GM18519 (cell line): ENCODE measurements around the gene TMEM53.

ENCODE experiments used
- ATAC-seq: cut with Tn5 transposase; IDR thresholded peaks from one replicate; pipeline ENCODE4 v1.9.1; 2021; ENCODE audit warnings: mild to moderate bottlenecking, moderate library complexity; ENCODE audit not compliant: unreplicated experiment, low FRiP score

TMEM53 gene

DNA sequence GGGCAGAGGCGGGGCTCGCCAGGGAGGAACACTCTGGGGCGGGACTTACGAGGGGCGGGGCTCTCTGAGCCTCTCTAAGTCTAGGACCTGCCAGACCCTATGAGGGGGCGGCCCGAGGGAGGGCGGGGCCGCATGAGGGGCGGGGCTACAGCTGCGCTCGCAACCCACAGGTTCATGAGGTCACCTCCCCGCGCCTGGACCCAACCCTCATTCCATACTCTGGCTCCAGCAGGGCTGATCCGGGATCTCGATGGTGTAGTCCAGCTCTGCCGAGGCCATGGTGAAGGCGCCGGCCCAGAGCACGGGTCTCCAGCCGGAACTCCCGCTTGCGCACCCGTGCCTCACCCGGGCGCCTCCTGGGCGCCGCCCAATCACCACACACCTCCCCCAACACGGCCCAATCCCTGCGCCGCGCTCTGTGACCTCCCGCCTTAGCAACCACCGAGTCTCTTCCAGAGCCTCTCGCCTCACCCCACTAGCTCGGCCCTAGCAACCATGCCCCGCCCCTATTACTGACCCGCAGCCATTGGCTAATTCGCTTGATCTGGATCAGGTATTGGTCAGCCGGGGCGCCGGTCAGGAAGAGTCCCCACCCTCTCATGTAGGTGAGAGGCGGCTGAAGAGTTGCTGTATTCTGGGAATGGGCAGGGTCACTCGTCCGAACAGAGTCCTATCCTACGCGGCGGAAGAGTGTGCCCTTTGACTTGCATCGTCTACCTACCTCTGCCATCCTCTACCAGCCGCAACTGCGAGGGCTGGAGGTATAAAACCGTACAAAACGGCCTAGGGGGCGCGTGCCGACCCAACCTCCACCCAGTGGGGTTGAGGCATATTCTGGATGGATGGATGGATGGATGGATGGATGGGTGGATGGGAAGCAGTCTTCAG is at the start of gene TMEM53, which contains the start of gene ARMH1:
Gene TMEM53 (minus strand): TSS at position 369 of the 888 bp plus-strand sequence. CDS start 90 bp downstream, at position 279.
Gene ARMH1 (plus strand): TSS at position 602 of the 888 bp plus-strand sequence. CDS start 14,984 bp downstream, outside the sequence.
- peak; percentile 87 for ATAC-seq

DNA sequence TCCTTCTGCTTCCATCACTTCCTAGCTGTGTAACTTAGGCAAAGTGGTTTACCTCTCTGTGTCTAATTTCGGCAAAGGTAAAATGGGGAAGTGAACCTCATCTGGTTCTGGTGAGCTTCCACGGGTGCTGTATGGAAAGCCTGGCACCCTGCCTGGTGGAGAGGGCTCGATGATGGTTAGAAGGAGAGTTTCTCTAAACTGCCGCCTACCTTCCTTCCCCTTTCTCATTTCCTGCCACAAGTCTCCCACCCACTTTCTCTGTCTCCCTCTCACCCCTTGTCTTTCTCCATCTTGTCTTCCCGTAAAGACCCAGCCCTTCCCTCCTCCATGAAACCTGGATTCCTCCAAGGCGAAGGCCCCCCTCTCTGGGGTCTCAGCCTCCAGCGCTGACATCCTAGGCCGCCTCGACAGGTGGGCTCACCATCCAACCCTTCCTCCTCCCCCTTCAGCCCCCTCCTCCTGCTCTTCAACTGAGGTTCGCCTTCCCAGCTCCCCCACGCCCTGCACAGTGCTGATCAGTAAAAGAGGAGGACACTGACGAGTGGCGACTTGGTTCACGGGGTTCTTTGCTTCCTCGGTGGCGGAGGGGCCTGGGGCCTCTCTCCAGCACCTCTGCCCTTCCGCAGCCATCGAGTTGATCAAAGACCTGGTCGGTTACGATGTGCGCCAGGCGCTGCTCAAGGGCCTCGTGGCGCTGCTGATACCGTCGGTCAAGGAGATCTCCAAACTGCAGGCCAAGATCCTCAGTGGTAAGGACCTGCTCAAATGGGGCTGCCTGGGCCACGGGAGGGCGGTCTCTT is 49.4 kb upstream of the TMEM53 start:
- no peak for ATAC-seq

DNA sequence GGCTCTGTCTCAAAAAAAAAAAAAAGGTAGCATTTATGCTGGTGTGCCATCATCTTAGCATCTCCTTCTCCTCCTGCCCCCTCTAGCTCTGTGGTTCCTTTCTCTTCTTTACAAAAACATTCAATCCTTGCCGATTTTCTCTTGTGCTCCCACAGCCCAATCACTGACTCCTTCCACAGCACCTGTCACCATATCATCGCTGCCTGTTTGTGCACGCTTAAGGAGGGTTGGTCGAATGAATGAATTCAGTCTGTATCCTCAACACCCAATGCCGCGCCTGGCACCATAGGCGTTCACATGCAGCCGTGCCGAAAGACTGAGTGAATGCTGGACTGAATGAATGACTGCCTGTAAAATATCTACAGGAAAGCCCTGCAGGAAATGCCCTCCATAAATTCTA is 48.8 kb upstream of the TMEM53 start:
- no peak for ATAC-seq

DNA sequence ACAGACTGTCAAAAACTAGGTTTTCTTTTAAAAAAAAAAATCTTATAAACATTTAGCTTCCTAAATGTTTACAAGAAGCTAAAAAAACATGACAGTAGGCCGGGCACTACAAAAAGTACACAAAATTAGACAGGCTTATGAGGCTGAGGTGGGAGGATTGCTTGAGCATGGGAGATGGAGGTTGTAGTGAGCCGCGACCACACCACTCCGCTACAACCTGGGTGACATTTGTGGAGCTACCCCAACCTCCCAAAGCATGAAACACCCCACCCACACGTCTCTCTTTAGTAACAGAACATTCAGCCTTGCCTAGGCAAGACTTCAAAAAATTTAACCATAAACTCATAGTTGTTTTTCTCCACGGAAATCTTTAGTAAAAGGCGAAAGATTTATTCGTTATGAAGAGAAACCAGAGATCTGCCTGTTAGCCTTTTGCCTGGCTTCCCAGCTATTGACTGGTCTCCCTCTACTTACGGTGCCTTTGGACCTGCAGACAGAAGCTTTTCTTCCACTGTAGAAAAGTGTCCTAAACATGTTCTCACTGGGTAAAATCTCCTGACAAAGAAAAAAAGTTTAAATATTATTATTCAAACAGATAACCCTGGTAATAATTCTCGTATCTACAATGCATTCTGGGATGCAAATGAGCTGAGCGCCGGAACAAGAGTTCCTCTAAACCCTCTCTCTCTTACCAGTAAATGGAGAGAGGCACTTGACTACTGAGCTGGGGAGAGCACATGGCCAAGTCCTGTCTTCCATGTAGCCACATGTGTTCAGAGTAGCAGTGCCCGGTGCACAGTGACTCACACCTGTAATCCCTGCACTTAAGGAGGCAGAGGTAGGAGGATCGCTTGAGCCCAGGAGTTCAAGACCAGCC is 47.4 kb upstream of the TMEM53 start:
- ATAC-seq = peak; percentile 56

DNA sequence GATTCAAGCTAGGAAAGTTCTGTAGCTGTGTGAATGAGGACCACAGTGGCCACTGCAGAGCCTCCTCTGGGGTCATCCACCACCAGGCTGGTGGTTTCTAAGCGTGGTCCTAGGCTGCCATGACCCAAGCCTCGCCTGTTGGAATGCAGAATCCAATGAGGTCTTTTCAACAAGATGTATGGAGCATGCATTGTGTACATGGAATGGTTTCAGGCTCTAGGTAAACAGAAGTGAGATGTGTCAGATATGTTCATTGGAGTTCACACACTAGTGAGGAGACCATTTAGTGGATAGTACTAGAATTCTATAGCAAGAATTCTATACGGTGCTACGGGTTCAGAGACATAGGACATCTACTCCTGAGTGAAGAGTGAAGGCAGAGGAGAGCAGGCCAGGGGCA is 46.0 kb upstream of the TMEM53 start:
- ATAC-seq = no peak

DNA sequence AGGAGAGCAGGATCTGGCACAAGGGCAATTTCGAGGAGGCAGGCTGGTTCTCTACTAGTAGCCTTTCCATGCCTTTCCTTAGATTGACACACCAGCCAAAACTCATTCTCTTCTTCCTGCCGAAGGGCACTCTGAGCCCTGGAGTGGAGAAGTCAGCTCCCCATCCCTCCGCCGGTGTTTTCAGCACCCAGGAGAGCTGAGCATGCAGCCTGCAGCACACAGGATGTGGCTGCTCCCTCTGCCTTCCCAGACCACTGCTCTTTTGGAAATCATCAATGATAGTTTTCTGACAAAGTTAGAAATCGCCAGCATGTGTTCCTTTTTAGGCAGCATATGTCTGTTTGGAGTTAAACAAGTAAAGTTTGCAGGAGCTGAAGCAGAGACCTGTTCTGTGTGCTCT is 45.0 kb upstream of the TMEM53 start:
- no peak for ATAC-seq

DNA sequence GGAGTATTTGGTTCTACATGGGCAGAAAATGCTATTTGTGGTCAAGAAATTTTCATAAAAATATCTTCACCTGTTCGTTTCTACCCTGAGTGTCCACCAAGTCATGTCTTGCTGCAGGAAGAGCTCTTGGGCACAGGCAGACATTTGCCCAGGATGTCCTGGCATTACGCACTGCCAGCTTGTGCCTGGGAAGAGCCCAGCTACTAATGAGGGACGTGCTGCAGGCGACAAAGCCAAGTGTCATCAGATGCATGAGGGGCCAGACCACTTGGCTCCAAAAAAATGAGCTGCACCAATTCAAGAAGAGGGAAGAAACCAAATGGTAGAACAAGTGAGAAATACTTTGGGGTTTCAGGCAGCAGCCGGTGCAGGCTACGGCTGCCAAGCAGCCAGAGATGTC is 43.8 kb upstream of the TMEM53 start:
- ATAC-seq = no peak

DNA sequence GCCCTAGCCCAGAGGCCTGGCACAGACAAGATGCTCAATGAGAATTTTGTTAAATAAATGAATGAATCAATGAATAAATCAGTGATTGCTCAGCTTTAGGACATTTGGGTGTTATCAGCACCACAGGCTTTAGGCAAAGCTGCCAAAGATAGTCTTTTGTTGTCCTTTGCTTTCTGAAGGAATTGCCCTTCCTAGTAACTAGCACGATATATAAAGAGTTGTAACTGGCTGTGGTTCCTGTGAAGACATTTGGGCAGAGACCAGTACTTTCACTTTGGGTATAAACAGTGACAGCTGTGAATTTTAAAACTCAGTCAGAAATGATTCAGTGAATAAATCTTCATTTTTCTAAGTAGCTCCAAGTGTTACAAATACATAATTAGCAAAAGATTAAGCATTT is 43.4 kb upstream of the TMEM53 start:
- no peak for ATAC-seq

DNA sequence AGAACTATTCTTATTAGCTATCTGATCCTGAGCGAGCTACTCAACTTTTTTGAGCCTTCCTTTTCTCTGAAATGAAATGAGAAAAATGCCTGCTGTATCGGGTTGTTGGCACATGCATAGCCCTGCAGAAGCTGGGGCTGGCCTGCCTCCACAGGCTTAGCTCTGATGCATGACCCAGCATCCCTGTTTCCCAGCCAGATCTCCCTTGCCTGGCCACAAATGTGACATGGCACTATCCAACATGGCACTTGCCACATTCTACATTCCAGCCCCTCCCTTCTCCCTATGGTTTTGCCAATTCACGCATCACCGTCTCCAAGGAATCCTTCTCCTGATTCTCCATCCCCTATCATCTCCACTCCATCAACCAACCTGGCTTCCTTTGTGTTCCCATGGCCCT is 42.9 kb upstream of the TMEM53 start:
- ATAC-seq = no peak

DNA sequence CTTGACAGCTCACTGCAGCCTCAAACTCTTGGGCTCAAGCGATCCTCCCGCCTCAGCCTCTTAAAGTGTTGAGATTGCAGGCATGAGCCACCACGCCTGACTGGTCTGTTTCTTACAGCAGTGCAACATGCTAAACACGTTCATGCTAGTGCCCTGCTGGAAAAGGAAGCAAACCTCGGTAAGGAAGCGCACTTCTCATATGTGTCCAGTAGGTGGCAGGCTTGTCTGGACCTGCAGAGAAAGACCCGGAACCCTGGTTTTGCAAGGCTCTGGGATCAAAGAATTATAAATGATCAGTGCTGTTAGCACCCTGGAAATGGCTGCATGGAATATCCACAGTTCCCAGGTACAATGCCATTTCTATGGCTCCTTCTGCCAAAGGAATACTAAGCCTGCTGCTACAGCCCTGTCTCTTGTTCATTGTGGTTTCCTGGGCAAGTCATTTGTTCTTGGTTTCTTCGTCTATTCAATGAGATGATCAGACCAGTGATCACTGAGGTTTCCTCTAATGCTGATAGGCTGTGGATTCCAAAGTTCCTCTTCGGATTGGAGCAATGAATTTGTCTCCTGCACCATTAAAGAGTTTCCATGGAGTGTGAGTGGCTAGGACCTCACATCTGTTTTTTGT is 40.8 kb upstream of the TMEM53 start:
- peak; percentile 54 for ATAC-seq

DNA sequence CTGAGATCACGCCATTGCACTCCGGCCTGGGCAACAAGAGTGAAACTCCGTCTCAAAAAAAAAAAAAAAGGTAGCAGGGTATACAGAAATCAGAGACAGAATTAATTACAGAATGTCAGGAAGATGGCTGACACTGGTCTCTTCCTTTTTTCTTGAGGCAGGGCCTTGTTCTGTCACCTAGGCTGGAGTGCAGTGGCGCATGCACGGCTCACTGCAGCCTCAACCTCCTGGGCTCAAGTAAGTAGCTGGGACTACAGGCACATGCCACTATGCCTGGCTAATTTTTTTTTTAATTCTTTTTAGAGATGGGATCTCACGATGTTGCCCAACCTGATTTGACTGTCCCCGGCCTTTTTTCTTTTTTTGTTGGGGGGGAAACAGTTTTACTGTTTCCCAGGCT is 40.3 kb upstream of the TMEM53 start:
- no peak for ATAC-seq

DNA sequence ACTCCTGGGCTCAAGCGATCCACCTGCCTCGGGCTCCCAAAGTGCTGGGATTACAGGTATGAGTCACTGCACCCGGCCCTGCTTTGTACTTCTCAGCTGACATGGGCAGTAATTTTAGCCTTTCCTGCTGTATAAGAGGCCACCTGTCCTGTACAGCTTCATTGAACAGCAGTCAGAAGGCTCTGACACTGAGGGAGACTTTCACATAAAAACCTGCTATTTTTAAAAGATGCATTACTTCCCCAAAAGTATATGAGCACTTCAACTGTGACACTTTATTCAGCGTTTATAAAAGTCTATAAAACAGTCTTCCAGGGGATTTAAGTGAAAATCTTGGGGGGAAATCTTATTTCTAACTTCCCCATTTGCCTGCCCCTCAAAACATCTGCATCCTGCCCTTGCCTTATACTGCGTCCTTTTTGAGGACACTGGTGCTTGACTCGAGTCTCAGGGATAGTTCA is 39.1 kb upstream of the TMEM53 start:
- ATAC-seq = no peak

DNA sequence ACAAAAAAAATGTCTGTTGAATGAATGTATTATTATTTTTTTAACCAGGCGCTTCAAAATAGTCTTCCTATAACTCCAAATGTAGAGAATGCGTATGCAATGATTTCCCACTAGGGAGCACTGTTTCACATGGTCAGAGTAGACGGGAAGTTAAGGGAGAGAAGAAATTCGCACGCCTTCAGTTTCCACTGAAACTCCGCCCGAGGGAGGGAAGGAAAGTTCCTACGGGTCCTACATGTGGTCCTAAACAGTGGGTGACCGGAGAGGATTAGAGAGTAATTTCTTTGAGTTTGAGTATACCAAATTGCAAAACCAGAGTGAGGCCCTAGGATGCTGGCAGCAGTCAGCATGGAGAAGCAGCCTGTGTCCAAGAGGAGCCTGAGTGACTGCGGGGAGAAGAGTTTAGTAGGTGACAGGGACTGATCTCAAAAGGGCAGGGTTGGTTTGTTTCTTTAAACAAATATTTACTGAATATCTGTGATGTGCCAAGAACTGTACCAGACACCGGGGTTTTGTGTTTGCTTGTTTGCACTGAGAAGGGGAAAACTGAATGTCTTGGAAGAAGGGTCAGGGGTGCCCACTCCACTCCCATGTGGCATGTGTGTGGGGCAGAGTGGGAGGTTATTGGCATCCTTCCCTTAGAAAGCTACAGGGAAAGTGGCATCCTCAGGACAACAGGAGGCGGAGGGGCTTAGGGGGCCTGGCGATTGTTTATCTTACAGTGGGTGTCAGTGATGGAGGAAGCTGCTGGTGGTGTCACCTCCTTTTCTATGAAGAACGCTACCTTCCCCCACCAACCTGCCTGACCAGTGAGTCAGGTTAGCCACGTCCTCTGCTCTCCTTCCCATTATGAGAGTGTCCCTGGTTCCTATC is 33.9 kb upstream of the TMEM53 start:
- no peak for ATAC-seq

DNA sequence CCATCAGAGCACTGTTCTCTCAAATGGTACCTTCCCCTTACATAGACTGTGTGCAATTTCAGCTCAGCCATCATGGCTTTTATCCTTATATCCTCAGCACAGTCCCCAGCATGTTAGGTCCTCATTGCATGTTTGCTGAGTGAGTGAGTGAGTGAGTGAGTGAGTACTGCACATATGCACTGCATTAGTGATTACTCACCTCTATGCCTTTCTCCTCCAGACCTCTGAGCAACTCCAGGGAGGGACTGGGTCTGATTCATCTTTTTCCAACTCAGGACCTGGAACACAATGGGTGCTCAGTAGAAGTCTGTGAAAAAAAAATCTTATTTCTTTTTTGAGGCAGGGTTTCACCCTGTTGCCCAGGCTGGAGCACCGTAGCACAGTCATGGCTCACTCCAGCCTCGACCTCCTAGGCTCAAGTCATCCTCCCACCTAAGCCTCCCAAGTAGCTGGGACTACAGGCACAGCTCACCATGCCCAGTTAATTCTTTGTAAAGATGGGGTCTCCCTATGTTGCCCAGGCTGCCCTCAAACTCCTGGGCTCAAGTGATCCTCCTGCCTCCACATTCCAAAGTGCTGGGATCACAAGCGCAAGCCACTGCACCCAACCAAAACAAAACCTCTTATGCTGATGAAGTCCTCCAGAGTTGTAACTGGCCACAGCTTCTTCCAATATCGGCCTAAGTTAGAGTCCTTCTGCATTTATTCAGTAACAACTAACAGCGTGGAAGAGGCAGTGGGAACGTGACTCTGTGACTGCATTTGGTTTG is 33.0 kb upstream of the TMEM53 start:
- ATAC-seq = no peak

DNA sequence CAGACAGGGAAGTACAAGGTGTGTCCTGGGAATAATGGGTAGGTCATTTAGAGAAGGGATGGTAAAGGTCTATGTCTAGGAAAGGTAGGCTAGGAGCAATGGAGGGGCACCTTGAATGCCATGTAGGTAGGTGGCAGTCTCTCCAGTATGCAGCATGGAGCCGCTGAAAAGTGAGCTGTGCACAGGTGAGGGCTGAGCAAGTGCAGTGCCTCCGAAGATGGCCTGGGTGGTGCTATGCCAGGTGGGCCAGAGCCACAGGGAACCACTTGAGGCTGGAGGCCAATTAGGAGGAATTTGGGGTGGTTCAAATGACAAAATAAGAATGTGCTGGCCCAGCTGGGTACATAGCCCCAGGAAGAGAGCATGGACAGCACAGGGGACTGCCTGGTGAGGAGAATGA is 31.7 kb upstream of the TMEM53 start:
- no peak for ATAC-seq

DNA sequence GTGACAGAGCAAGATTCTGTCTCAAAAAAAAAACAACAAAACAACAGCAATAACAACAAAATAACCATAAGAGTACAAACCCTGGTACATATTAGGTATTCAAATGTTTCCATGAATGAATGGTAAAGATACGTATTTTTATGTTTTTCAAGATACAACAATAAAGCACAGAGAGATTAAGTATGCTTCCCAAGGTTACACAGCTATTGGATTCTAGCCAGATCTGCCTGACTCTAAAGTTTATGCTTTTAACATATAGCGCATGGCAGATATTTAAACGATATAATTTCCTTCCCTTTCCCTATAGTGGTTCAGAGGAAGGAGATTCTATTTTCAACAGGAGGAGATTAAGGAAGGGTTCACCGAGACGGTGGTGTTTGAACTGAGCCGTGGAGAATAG is 31.2 kb upstream of the TMEM53 start:
- no peak for ATAC-seq

DNA sequence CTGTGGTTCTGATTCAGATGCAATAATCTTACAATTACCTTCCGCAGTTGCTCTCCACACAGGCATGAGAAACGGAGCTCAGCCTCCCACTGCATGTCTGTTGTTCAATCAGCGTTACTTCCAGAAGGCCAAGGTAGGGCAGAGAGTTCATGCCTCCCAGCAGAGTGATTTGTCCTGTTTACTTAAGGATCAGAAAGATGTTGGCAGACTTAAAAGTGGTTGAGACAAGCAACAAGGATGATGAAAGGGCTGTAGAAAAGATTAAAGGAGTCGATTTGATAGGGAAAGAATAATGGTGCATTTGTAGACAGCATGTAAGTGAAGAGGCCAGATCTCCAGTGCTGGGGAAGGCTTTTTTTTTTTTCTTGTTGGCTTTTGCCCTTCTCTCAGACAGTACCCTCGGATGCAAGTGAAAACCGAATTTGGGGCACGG is 26.9 kb upstream of the TMEM53 start:
- no peak for ATAC-seq

DNA sequence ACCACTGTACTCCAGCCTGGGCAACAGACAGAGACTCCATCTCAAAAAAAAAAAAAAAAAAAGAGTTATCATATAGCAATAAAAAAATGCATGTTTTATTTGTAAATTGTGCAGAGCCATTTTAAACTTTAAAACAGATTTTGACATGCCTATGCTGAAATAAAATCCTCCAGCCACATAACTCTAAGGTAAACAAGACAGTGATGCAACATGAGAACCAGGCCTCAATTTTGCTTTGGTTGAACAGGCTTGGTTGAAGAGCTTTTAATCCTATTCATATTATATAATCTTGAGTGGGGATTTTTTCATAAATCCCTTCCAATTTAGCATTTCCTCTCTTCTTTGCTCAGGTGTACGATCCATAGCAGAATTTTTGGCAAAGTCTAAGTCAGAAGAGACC is 26.3 kb upstream of the TMEM53 start:
- ATAC-seq = no peak
